IMR-90 (cell line): ENCODE measurements around the gene FUT7. TPM values are rescaled to one million over a fixed set of nuclear protein-coding genes. Genes with fewer than 3 reads are reported as not detected.
"Not testable (repeated sequence)": the region's sequence is repeated elsewhere in the genome, so short reads cannot be mapped to it uniquely, and the experiment has no call there.

ENCODE experiments used
- ATAC-seq: fragments of 200-7000 bp; cut with Tn5 transposase; 2 replicates; pipeline ENCODE4 v1.9.1; 2020; ENCODE audit warnings: low read depth, mild to moderate bottlenecking, moderate library complexity
- BruUV-seq: library from RNA; stranded (reverse); fragments of 400-500 nt; replicated peaks from 2 replicates; lab custom pipeline; 2021; lab: Mats Ljungman, UMichigan
- CTCF ChIA-PET: fragments of 300-600 bp; formaldehyde crosslinking; extraction: SDS; loops from one replicate; lab custom pipeline; 2021; ENCODE audit warnings: antibody characterized with exemption; lab: Yijun Ruan, JAX
- POLR2A ChIA-PET: fragments of 300-600 bp; sonication (Branson Sonifier 250); formaldehyde crosslinking; loops from one replicate; lab custom pipeline; 2022; ENCODE audit warnings: antibody characterized with exemption; ENCODE audit not compliant: unreplicated experiment; lab: Charles Lee
- DNase-seq: peaks from one replicate; pipeline ENCODE4 v3.0.0; 2013
- H2AFZ ChIP-seq: replicated peaks from 2 replicates; pipeline ENCODE3; 2013; ENCODE audit warnings: low read length, mild to moderate bottlenecking; ENCODE audit not compliant: poor library complexity
- H2AK5ac ChIP-seq: 2 replicates; pipeline ENCODE4 v1.6.1; 2013; ENCODE audit warnings: low read depth, low read length, inconsistent platforms
- H2AK9ac ChIP-seq: replicated peaks from 2 replicates; pipeline ENCODE3; 2013; ENCODE audit warnings: mild to moderate bottlenecking, low read depth, low read length, moderate library complexity; ENCODE audit not compliant: poor library complexity
- H2BK120ac ChIP-seq: 2 replicates; pipeline ENCODE4 v1.6.1; 2013; ENCODE audit warnings: low read depth, low read length, inconsistent platforms
- H2BK15ac ChIP-seq: 3 replicates; pipeline ENCODE4 v1.6.1; 2013; ENCODE audit warnings: low read depth, low read length, inconsistent platforms
- H2BK20ac ChIP-seq: 2 replicates; pipeline ENCODE4 v1.6.1; 2013; ENCODE audit warnings: low read depth, mild to moderate bottlenecking, inconsistent platforms, low read length, moderate library complexity
- H2BK5ac ChIP-seq: 2 replicates; pipeline ENCODE4 v1.6.1; 2013; ENCODE audit warnings: mild to moderate bottlenecking, low read depth, low read length, inconsistent platforms; ENCODE audit not compliant: poor library complexity, severe bottlenecking
- H3K14ac ChIP-seq: replicated peaks from 2 replicates; pipeline ENCODE4 v1.6.1; 2013; ENCODE audit warnings: low read depth, low read length, inconsistent platforms
- H3K18ac ChIP-seq: 2 replicates; pipeline ENCODE4 v1.6.1; 2013; ENCODE audit warnings: low read depth, low read length, control low read depth
- H3K23ac ChIP-seq: 2 replicates; pipeline ENCODE4 v1.6.1; 2013; ENCODE audit warnings: low read depth, low read length, inconsistent platforms
- H3K27ac ChIP-seq: 2 replicates; pipeline ENCODE4 v1.5.1; 2013; ENCODE audit warnings: mild to moderate bottlenecking, control low read depth, low read length; ENCODE audit not compliant: insufficient read depth
- H3K27me3 ChIP-seq: 2 replicates; pipeline ENCODE4 v1.6.1; 2013; ENCODE audit warnings: low read length; ENCODE audit not compliant: control insufficient read depth, insufficient read depth
- H3K36me3 ChIP-seq: 2 replicates; pipeline ENCODE4 v1.6.1; 2013; ENCODE audit warnings: low read length, mixed read lengths; ENCODE audit not compliant: control insufficient read depth, insufficient read depth
- H3K4ac ChIP-seq: 2 replicates; pipeline ENCODE4 v1.6.1; 2013; ENCODE audit warnings: low read depth, low read length, inconsistent platforms
- H3K4me1 ChIP-seq: 2 replicates; pipeline ENCODE4 v1.6.1; 2013; ENCODE audit warnings: low read length, mixed read lengths; ENCODE audit not compliant: control insufficient read depth, insufficient read depth
- H3K4me2 ChIP-seq: 2 replicates; pipeline ENCODE4 v1.6.1; 2013; ENCODE audit warnings: low read depth, mild to moderate bottlenecking, control low read depth, low read length, moderate library complexity
- H3K4me3 ChIP-seq: 2 replicates; pipeline ENCODE4 v1.5.1; 2013; ENCODE audit warnings: low read depth, mild to moderate bottlenecking, control low read depth, low read length, moderate library complexity; ENCODE audit not compliant: insufficient read depth
- H3K56ac ChIP-seq: 2 replicates; pipeline ENCODE4 v1.6.1; 2013; ENCODE audit warnings: low read length, inconsistent platforms; ENCODE audit not compliant: insufficient read depth; ENCODE audit errors: extremely low read depth
- H3K79me1 ChIP-seq, 2 experiments: 2 replicates each; pipeline ENCODE4 v1.6.1; 2013; ENCODE audit warnings: low read length in 2 of 2, inconsistent platforms in 1 of 2, low read depth in 1 of 2
- H3K9ac ChIP-seq: 2 replicates; pipeline ENCODE4 v1.6.1; 2013; ENCODE audit warnings: low read depth, low read length, control low read depth
- H3K9me1 ChIP-seq: 2 replicates; pipeline ENCODE4 v1.6.1; 2013; ENCODE audit warnings: low read length, inconsistent platforms; ENCODE audit not compliant: insufficient read depth
- H3K9me3 ChIP-seq: 2 replicates; pipeline ENCODE4 v1.6.1; 2013; ENCODE audit warnings: low read length; ENCODE audit not compliant: control insufficient read depth, insufficient read depth
- H4K20me1 ChIP-seq: 2 replicates; pipeline ENCODE4 v1.6.1; 2013; ENCODE audit warnings: low read length, inconsistent platforms; ENCODE audit not compliant: insufficient read depth
- H4K5ac ChIP-seq: 2 replicates; pipeline ENCODE4 v1.6.1; 2013; ENCODE audit warnings: mild to moderate bottlenecking, low read depth, low read length, control low read depth
- H4K8ac ChIP-seq, 2 experiments: 2 replicates each; pipeline ENCODE4 v1.6.1; 2013; ENCODE audit warnings: low read depth in 2 of 2, low read length in 2 of 2, control low read depth in 1 of 2, inconsistent platforms in 1 of 2
- H4K91ac ChIP-seq: 2 replicates; pipeline ENCODE4 v1.6.1; 2013; ENCODE audit warnings: low read depth, low read length, inconsistent platforms; ENCODE audit not compliant: insufficient read depth
- WGBS, 2 experiments: methylation state at CpG; one replicate each; pipeline versions ENCODE4 v1.1.5 to v1.1.7; 2013; ENCODE audit warnings: missing lambda C conversion rate in 2 of 2; ENCODE audit not compliant: insufficient read length in 1 of 2; ENCODE audit errors: extremely low coverage in 2 of 2; 5-methylcytosine and 5-hydroxymethylcytosine counted together
- dilution Hi-C: fragments of 300-500 bp; cut with HindIII; formaldehyde crosslinking; loops from one replicate; pipeline ENCODE4 v1.14.3; 2018; ENCODE audit warnings: low sequenced_read_pairs; ENCODE audit not compliant: unreplicated experiment
- in situ Hi-C: fragments of 300-500 bp; cut with MboI; formaldehyde crosslinking; loops from 3 replicates; pipeline ENCODE4 v1.14.3; 2019; ENCODE audit warnings: low sequenced_read_pairs, inconsistent platforms, mixed read lengths
- intact Hi-C: fragments of 100-400 bp; cut with micrococcal nuclease; formaldehyde crosslinking; loops from 2 replicates; pipeline ENCODE4 v1.10.0; 2022
- polyA plus RNA-seq, 3 experiments: library from polyadenylated mRNA; depleted of rRNA; stranded (reverse); fragments of >200 nt; gene quantifications; 2 replicates each; pipeline ENCODE4 v1.2.3, GENCODE V29; 2012; ENCODE audit warnings: low replicate concordance in 1 of 3
- total RNA-seq: library from RNA; depleted of rRNA; stranded (reverse); fragments of >200 nt; gene quantifications from 2 replicates; pipeline ENCODE4 v1.2.3, GENCODE V29; 2012
- TF ChIP-seq, protein P1 (sequence below): conservative IDR thresholded peaks from 2 replicates; pipeline ENCODE4 v1.5.1; 2012; ENCODE audit warnings: mild to moderate bottlenecking, low read depth, low read length, improper control_type of control experiment

FUT7 gene
- total and polyA plus RNA-seq, 2 of the 4 experiments (the other 2 are of a cell fraction): not detected

DNA sequence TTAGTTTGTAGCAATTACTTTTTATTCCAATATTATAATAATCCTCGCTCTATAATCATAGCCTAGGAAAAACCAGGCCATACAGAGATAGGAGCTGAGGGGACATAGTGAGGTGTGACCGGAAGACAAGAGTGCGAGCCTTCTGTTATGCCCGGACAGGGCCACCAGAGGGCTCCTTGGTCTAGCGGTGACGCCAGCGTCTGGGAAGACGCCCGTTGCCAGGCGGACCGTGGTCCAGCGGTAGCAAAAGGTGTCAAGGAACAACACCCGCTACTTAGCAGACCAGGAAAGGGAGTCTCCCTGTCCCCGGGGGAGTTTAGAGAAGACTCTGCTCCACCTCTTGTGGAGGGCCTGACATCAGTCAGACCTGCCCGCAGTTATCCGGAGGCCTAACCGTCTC is 27.6 kb downstream of the FUT7 start:
- TF ChIP-seq, protein P1, sequence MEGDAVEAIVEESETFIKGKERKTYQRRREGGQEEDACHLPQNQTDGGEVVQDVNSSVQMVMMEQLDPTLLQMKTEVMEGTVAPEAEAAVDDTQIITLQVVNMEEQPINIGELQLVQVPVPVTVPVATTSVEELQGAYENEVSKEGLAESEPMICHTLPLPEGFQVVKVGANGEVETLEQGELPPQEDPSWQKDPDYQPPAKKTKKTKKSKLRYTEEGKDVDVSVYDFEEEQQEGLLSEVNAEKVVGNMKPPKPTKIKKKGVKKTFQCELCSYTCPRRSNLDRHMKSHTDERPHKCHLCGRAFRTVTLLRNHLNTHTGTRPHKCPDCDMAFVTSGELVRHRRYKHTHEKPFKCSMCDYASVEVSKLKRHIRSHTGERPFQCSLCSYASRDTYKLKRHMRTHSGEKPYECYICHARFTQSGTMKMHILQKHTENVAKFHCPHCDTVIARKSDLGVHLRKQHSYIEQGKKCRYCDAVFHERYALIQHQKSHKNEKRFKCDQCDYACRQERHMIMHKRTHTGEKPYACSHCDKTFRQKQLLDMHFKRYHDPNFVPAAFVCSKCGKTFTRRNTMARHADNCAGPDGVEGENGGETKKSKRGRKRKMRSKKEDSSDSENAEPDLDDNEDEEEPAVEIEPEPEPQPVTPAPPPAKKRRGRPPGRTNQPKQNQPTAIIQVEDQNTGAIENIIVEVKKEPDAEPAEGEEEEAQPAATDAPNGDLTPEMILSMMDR: peak; percentile 38
- peaks cover 11% of the 10 kb centered on the region for H3K4me1 ChIP-seq
- H3K4ac ChIP-seq, H2BK20ac ChIP-seq, H2BK120ac ChIP-seq, in situ Hi-C loops, H2BK15ac ChIP-seq, H2AK9ac ChIP-seq, H2AK5ac ChIP-seq, H4K8ac ChIP-seq, ATAC-seq, H2AFZ ChIP-seq, H4K20me1 ChIP-seq, H3K79me1 ChIP-seq, H3K9me3 ChIP-seq, H2BK5ac ChIP-seq, H3K9me1 ChIP-seq, H3K14ac ChIP-seq, intact Hi-C loops, CTCF ChIA-PET, H4K5ac ChIP-seq, H4K91ac ChIP-seq, H3K23ac ChIP-seq, H3K4me2 ChIP-seq, BruUV-seq, POLR2A ChIA-PET, H3K27ac ChIP-seq, H3K56ac ChIP-seq, H3K18ac ChIP-seq, H3K4me3 ChIP-seq, H3K27me3 ChIP-seq, H3K9ac ChIP-seq, dilution Hi-C loops, DNase-seq, H3K36me3 ChIP-seq: not testable (repeated sequence)
- WGBS, 2 experiments: 60% methylated on average over 1 of the region's 17 CpGs; no CpG with 5 or more reads in 1 of the 2 experiments
